Esophagus muscularis mucosa (tissue), 4 donors: ENCODE results near the gene LTB4R. TPM values are rescaled to one million over a fixed set of nuclear protein-coding genes. Genes with fewer than 3 reads are reported as not detected.

Experiments
- DNase-seq: peaks from one replicate; pipeline ENCODE4 v3.0.0-alpha.2; 2017; ENCODE audit errors: extremely low spot score
- H3K27ac ChIP-seq, 4 donors: fragments of 200-600 bp; sonication (generic); replicated peaks in 1 of 4; 1 replicate in 3 of 4; 2 replicates in 1 of 4; pipeline ENCODE4 v1.5.1; 2016 to 2019; ENCODE audit warnings: mild to moderate bottlenecking in 1 of 4
- H3K27me3 ChIP-seq, 4 donors: fragments of 200-600 bp; sonication (generic); one replicate each; pipeline versions ENCODE4 v1.5.1 to v1.6.0; 2016 to 2019
- H3K36me3 ChIP-seq, 4 donors: fragments of 200-600 bp; sonication (generic); one replicate each; pipeline ENCODE4 v1.5.1; 2016 to 2019
- H3K4me1 ChIP-seq, 4 donors: fragments of 200-600 bp; sonication (generic); one replicate each; pipeline ENCODE4 v1.5.1; 2016 to 2019
- H3K4me3 ChIP-seq, 4 donors: fragments of 200-600 bp; sonication (generic); 1 replicate in 2 of 4; 2 replicates in 2 of 4; pipeline ENCODE4 v1.5.1; 2016 to 2019; ENCODE audit warnings: mild to moderate bottlenecking in 4 of 4, moderate library complexity in 1 of 4
- H3K9me3 ChIP-seq, 4 donors: fragments of 200-600 bp; sonication (generic); 1 replicate in 3 of 4; 2 replicates in 1 of 4; pipeline ENCODE4 v1.5.1; 2016 to 2019
- EP300 ChIP-seq: sonication (generic); formaldehyde crosslinking; IDR thresholded peaks from one replicate; pipeline ENCODE4 v1.6.1; 2017; ENCODE audit warnings: antibody characterized with exemption
- POLR2A ChIP-seq: fragments of 450-650 bp; IDR thresholded peaks from one replicate; pipeline ENCODE4 v1.6.1; 2017; ENCODE audit warnings: antibody characterized with exemption, moderate library complexity, mild to moderate bottlenecking, low read depth
- POLR2AphosphoS5 ChIP-seq, 2 donors: sonication (generic); formaldehyde crosslinking; IDR thresholded peaks; one replicate each; pipeline ENCODE4 v1.6.1; 2017; ENCODE audit warnings: antibody characterized with exemption in 2 of 2
- WGBS: methylation state at CpG from one replicate; pipeline ENCODE4 v1.1.5; 2018; 5-methylcytosine and 5-hydroxymethylcytosine counted together
- intact Hi-C: fragments of 100-400 bp; cut with DNase I; formaldehyde crosslinking; loops from one replicate; pipeline ENCODE4 v1.15.1; 2023
- total RNA-seq, 4 donors: library from RNA; depleted of rRNA; stranded (reverse); fragments of >200 nt; gene quantifications; one replicate each; pipeline versions ENCODE4 v1.1.0 to v1.2.1, GENCODE V29; 2016
- TF ChIP-seq, protein P1 (sequence below), 3 experiments: fragments of 200-600 bp in 2 of 3; fragments of 450-650 bp in 1 of 3; sonication (generic) in 2 of 3; IDR thresholded peaks; one replicate each; pipeline ENCODE4 v1.5.1; 2017 to 2019; ENCODE audit warnings: antibody characterized with exemption in 3 of 3, mild to moderate bottlenecking in 2 of 3, moderate library complexity in 1 of 3

The LTB4R gene
- total RNA-seq, 4 donors from 2014 or later = 0.42 to 6.0 (median 2.9) TPM

DNA sequence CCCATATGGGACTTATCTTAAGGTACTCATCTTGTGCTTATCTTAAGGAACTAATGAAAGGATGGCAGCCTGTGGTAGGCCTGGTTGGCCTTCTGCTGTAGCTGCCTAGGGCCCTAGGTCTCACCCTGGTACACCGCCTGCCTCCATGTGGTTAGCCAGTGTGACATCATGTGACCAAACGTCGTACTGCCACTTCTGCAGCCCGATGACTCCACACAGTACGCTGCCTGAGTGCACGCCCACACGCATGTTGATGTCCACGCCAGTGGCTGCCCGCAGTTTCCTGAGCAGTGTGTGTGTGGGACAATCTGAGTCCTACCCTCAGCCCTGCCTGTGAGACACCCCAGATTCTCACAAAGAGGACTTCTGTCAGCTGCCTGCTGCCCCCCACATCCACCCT, 18.4 kb downstream of the LTB4R start:
- TF ChIP-seq, protein P1, sequence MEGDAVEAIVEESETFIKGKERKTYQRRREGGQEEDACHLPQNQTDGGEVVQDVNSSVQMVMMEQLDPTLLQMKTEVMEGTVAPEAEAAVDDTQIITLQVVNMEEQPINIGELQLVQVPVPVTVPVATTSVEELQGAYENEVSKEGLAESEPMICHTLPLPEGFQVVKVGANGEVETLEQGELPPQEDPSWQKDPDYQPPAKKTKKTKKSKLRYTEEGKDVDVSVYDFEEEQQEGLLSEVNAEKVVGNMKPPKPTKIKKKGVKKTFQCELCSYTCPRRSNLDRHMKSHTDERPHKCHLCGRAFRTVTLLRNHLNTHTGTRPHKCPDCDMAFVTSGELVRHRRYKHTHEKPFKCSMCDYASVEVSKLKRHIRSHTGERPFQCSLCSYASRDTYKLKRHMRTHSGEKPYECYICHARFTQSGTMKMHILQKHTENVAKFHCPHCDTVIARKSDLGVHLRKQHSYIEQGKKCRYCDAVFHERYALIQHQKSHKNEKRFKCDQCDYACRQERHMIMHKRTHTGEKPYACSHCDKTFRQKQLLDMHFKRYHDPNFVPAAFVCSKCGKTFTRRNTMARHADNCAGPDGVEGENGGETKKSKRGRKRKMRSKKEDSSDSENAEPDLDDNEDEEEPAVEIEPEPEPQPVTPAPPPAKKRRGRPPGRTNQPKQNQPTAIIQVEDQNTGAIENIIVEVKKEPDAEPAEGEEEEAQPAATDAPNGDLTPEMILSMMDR (IDR thresholded peaks at IDR 0.05) = no peak
- TF ChIP-seq POLR2AphosphoS5 (IDR thresholded peaks at IDR 0.05) = peak in 1 of 2 donors; percentile 29
- Histone ChIP-seq H3K4me1 (peaks cover 28 to 42% (median 34%) of the 10 kb centered on the region in 4 donors), H3K27me3 (peaks cover 0 to 31% (median 13%) of the 10 kb centered on the region in 4 donors), H3K27ac (no peak overlapping the region), H3K36me3 (peaks cover 0 to 50% (median 0%) of the 10 kb centered on the region in 4 donors), H3K4me3 (no peak overlapping the region), H3K9me3 (no peaks in the 10 kb centered on the region)
- intact Hi-C loops = no loop called here
- no CpG with 5 or more reads among the region's 9 CpGs for WGBS
- DNase-seq = no peak

DNA sequence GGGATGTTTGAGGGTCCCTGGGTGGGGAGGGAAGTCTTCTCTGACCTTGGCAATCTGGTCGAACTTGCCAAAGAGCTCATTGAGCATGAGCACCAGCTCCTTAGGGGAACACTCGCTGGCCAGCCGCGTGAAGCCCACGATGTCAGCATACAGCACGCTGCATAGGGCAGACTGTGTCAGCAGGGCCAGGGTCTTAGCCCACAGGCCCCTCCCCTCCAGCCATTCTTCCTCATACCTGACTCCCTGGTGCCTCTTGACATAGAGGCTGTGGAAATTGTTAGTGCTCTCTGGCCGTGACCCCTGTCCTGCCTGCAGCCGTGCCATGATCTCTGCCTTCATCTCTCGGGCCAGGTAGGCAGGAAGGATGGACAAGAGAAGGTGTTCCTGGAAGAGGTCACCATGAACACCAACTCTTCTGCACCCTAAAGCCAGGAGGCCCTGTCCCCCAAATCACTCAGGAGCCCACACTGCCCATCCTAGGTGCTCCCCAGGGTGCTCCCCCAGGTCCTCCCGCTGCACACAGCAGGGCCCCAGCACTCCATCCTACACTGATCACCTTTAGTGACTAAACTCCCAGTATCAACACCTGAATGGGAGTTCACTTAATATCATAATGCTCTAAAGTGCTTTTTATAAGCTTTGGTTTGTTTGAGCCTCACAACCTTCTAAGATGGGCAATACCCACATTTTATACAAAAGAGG, 19.8 kb downstream of the LTB4R start:
- intact Hi-C loops = no loop called here
- TF ChIP-seq POLR2AphosphoS5 (IDR thresholded peaks at IDR 0.05) = no peak
- no peak for TF ChIP-seq POLR2A
- no peak for TF ChIP-seq EP300
- TF ChIP-seq, protein P1 (IDR thresholded peaks at IDR 0.05) = no peak
- Histone ChIP-seq H3K27me3 (peaks cover 0 to 45% (median 21%) of the 10 kb centered on the region in 4 donors), H3K4me3 (no peak overlapping the region), H3K36me3 (peaks cover 0 to 37% (median 0%) of the 10 kb centered on the region in 4 donors), H3K27ac (no peak overlapping the region), H3K4me1 (peaks cover 32 to 54% (median 41%) of the 10 kb centered on the region in 4 donors), H3K9me3 (no peaks in the 10 kb centered on the region)
- DNase-seq = no peak
- WGBS = 100% methylated on average over 4 of the region's 10 CpGs

DNA sequence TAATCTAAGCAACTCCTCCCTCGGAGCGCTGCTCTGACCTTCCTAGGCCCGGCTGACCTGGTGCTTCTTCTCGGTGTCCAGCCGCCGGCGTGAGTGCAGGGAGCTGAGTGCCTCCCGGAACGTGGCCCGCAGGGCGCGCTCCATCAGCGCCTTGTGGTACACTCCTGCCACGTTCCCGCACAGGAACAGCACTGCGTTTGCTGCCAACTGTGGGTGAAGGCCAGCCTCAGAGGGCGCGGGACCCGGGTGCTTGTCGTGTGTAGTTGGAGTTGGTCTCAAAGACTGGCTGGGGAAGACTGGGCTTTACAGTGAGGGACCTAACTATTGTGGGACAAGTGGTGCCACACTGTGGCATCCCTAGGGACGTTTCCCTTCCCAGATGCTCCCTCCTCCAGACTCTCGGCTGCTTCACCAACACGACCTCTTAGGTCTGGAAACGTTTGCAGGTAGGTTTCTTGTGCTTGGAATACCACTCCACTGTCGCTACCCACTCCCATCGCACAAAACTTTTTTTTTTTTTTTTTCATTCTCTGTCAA, 20.5 kb downstream of the LTB4R start:
- Histone ChIP-seq H3K9me3 (no peaks in the 10 kb centered on the region), H3K4me3 (peak overlapping the region in 1 of 4 donors; percentile 40), H3K27ac (no peak overlapping the region), H3K27me3 (peaks cover 0 to 50% (median 21%) of the 10 kb centered on the region in 4 donors), H3K4me1 (peaks cover 32 to 54% (median 41%) of the 10 kb centered on the region in 4 donors), H3K36me3 (peaks cover 0 to 36% (median 0%) of the 10 kb centered on the region in 4 donors)
- 49% methylated on average over 8 of the region's 26 CpGs for WGBS
- no peak for DNase-seq
- TF ChIP-seq POLR2AphosphoS5 (IDR thresholded peaks at IDR 0.05) = no peak
- TF ChIP-seq EP300 = no peak
- TF ChIP-seq, protein P1 (IDR thresholded peaks at IDR 0.05) = no peak
- TF ChIP-seq POLR2A = no peak
- intact Hi-C loops = loop anchor here (2.0 kb wide), 1 partner anchor 105 kb away; no protein-coding TSS in a partner anchor

DNA sequence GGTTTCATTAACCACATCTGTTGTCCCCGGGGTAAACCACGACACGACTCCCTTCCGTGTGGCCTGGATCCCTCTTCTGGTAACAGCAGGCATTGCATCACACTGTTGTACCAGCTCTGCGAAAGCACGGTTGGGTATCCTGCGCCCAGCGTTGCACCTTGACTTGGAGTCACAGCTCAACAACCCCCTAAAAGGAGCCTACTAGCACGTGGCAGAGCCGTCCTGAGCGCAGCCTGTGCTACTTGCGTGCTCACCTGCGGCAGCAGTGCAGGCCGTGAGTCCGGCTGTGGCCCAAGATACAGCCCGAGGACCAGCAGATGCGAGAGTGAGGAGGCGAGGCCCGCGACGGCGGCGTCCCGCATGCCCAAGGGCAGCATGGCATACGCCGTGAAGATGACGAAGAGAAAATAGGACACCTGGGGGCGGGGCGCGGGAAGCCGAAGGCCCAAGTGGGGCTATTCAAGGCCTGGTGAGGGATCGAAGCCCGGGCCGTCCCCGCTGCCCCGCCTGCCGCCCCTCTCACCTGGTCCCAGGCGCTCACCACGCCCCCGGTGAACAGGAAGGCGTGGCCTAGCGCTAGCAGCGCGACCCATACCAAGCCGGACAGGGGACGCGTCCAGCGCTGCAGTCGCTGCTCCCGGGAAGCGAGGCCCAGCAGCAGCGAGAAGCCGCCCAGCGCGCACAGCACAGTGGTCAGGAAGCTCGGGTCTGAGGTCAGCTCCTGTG, 21.1 kb downstream of the LTB4R start:
- 15% methylated on average over 26 of the region's 56 CpGs for WGBS
- TF ChIP-seq, protein P1 (IDR thresholded peaks at IDR 0.05) = peak; percentile 63 to 77 (median 73)
- no peak for TF ChIP-seq EP300
- peak in 1 of 2 donors; percentile 21 for TF ChIP-seq POLR2AphosphoS5 (IDR thresholded peaks at IDR 0.05)
- TF ChIP-seq POLR2A = no peak
- H3K27ac ChIP-seq = no peak overlapping the region
- peak overlapping the region; percentile 21 to 56 (median 44) for H3K4me3 ChIP-seq
- intact Hi-C loops = loop anchor here (2.0 kb wide), 1 partner anchor 104 kb away; no protein-coding TSS in a partner anchor
- H3K27me3 ChIP-seq = peaks cover 0 to 50% (median 21%) of the 10 kb centered on the region in 4 donors
- no peaks in the 10 kb centered on the region for H3K9me3 ChIP-seq
- peaks cover 32 to 54% (median 39%) of the 10 kb centered on the region in 4 donors for H3K4me1 ChIP-seq
- DNase-seq = no peak
- peaks cover 0 to 36% (median 0%) of the 10 kb centered on the region in 4 donors for H3K36me3 ChIP-seq
